HEK293 (cell line): ENCODE data around the gene CCDC87.

ENCODE experiments used
- CTCF ChIA-PET: fragments of 350-600 bp; formaldehyde crosslinking; extraction: SDS; loops from one replicate; lab custom pipeline; 2021; ENCODE audit warnings: antibody characterized with exemption; lab: Yijun Ruan, JAX
- POLR2A ChIA-PET: fragments of 300-600 bp; formaldehyde crosslinking; extraction: SDS; loops from one replicate; lab custom pipeline; 2020; ENCODE audit warnings: antibody characterized with exemption, inconsistent platforms; lab: Yijun Ruan, JAX
- H3K27ac ChIP-seq: fragments of 200-500 bp; sonication (Bioruptor generic); 2 replicates; pipeline ENCODE4 v1.5.1; 2014; ENCODE audit warnings: low read depth, low read length, control low read depth, inconsistent platforms; ENCODE audit errors: extremely low read depth
- H3K36me3 ChIP-seq, 2 experiments: fragments of 200-500 bp in 1 of 2; sonication (Bioruptor generic) in 1 of 2; 1 replicate in 1 of 2; 2 replicates in 1 of 2; pipeline ENCODE4 v1.5.1; 2014 to 2017; ENCODE audit warnings: inconsistent platforms in 2 of 2, low read length in 2 of 2; ENCODE audit not compliant: control insufficient read depth in 2 of 2, insufficient read depth in 1 of 2
- H3K4me1 ChIP-seq: fragments of 200-500 bp; sonication (Bioruptor generic); 2 replicates; pipeline ENCODE4 v1.5.1; 2014; ENCODE audit warnings: mild to moderate bottlenecking, low read length, inconsistent platforms; ENCODE audit not compliant: control insufficient read depth, insufficient read depth
- H3K4me3 ChIP-seq: 2 replicates; pipeline ENCODE4 v1.5.1; 2011; ENCODE audit warnings: low read depth, mild to moderate bottlenecking, control low read depth, low read length, moderate library complexity
- H3K9me3 ChIP-seq: fragments of 200-500 bp; sonication (Bioruptor generic); 2 replicates; pipeline ENCODE4 v1.5.1; 2014; ENCODE audit warnings: low read depth, low read length, inconsistent platforms; ENCODE audit not compliant: control insufficient read depth, insufficient read depth
- CTCF ChIP-seq: fragments of 450-650 bp; formaldehyde crosslinking; IDR thresholded peaks from 2 replicates; pipeline ENCODE4 v1.5.1; 2016; ENCODE audit warnings: missing biosample characterization, missing genetic modification characterization
- EGR2 ChIP-seq: fragments of 450-650 bp; formaldehyde crosslinking; IDR thresholded peaks from 2 replicates; pipeline ENCODE4 v1.5.1; 2016; ENCODE audit warnings: low read depth, missing biosample characterization, missing genetic modification characterization
- HOXC10 ChIP-seq: sonication (generic); formaldehyde crosslinking; IDR thresholded peaks from 2 replicates; pipeline ENCODE4 v1.8.1; 2023; ENCODE audit warnings: mild to moderate bottlenecking, missing genetic modification reagents
- IKZF3 ChIP-seq: fragments of 450-650 bp; IDR thresholded peaks from 2 replicates; pipeline ENCODE4 v1.5.0; 2018; ENCODE audit warnings: missing biosample characterization, mild to moderate bottlenecking, missing genetic modification characterization, moderate library complexity
- KLF17 ChIP-seq: fragments of 450-650 bp; formaldehyde crosslinking; IDR thresholded peaks from 2 replicates; pipeline ENCODE4 v1.5.1; 2016; ENCODE audit warnings: missing biosample characterization, missing genetic modification characterization
- MZF1 ChIP-seq: fragments of 450-650 bp; formaldehyde crosslinking; IDR thresholded peaks from 2 replicates; pipeline ENCODE4 v1.5.1; 2017; ENCODE audit warnings: missing biosample characterization, missing genetic modification characterization, borderline replicate concordance
- YY1 ChIP-seq: fragments of 450-650 bp; formaldehyde crosslinking; IDR thresholded peaks from 2 replicates; pipeline ENCODE4 v1.5.1; 2018; ENCODE audit warnings: missing biosample characterization, missing genetic modification characterization
- ZBTB21 ChIP-seq: fragments of 450-650 bp; formaldehyde crosslinking; IDR thresholded peaks from 2 replicates; pipeline ENCODE4 v1.5.1; 2017; ENCODE audit warnings: missing biosample characterization, missing genetic modification characterization
- ZBTB44 ChIP-seq: fragments of 450-650 bp; IDR thresholded peaks from 2 replicates; pipeline ENCODE4 v1.5.1; 2018; ENCODE audit warnings: missing biosample characterization, mild to moderate bottlenecking, missing genetic modification characterization
- ZBTB6 ChIP-seq: fragments of 450-650 bp; formaldehyde crosslinking; IDR thresholded peaks from 2 replicates; pipeline ENCODE4 v1.5.1; 2017; ENCODE audit warnings: missing biosample characterization, missing genetic modification characterization
- ZNF132 ChIP-seq: fragments of 450-650 bp; formaldehyde crosslinking; IDR thresholded peaks from 2 replicates; pipeline ENCODE4 v1.5.1; 2017; ENCODE audit warnings: missing biosample characterization, missing genetic modification characterization, borderline replicate concordance
- ZNF138 ChIP-seq: fragments of 450-650 bp; formaldehyde crosslinking; IDR thresholded peaks from 2 replicates; pipeline ENCODE4 v1.5.1; 2016; ENCODE audit warnings: missing biosample characterization, missing genetic modification characterization, borderline replicate concordance
- ZNF174 ChIP-seq: fragments of 450-650 bp; formaldehyde crosslinking; IDR thresholded peaks from 2 replicates; pipeline ENCODE4 v1.5.0; 2017; ENCODE audit warnings: missing biosample characterization, mild to moderate bottlenecking, missing genetic modification characterization
- ZNF202 ChIP-seq: fragments of 450-650 bp; formaldehyde crosslinking; IDR thresholded peaks from 2 replicates; pipeline ENCODE4 v1.5.1; 2016; ENCODE audit warnings: missing biosample characterization, missing genetic modification characterization, borderline replicate concordance
- ZNF335 ChIP-seq: fragments of 450-650 bp; formaldehyde crosslinking; conservative IDR thresholded peaks from 2 replicates; pipeline ENCODE4 v1.5.1; 2016; ENCODE audit warnings: missing biosample characterization, missing genetic modification characterization
- ZNF398 ChIP-seq: fragments of 450-650 bp; formaldehyde crosslinking; IDR thresholded peaks from 2 replicates; pipeline ENCODE4 v1.5.1; 2017; ENCODE audit warnings: missing biosample characterization, missing genetic modification characterization
- ZNF561 ChIP-seq: fragments of 450-650 bp; IDR thresholded peaks from 2 replicates; pipeline ENCODE4 v1.5.1; 2018; ENCODE audit warnings: missing biosample characterization, missing genetic modification characterization, borderline replicate concordance
- ZNF610 ChIP-seq: fragments of 450-650 bp; formaldehyde crosslinking; IDR thresholded peaks from 2 replicates; pipeline ENCODE4 v1.5.1; 2016; ENCODE audit warnings: missing biosample characterization, missing genetic modification characterization, borderline replicate concordance
- ZNF692 ChIP-seq: fragments of 450-650 bp; formaldehyde crosslinking; IDR thresholded peaks from 2 replicates; pipeline ENCODE4 v1.5.1; 2016; ENCODE audit warnings: missing biosample characterization, missing genetic modification characterization
- ZNF792 ChIP-seq: fragments of 450-650 bp; formaldehyde crosslinking; IDR thresholded peaks from 2 replicates; pipeline ENCODE4 v1.5.1; 2016; ENCODE audit warnings: missing biosample characterization, missing genetic modification characterization

The CCDC87 gene

GRCh38 chr11:66591175-66591574 lies 1.7 kb downstream of the CCDC87 start:
- ChIA-PET POLR2A (interaction anchor here (3.2 kb wide), 1 partner anchor 26 kb away, joined by 28 read pairs; the partner anchor contains the start of gene RBM14), CTCF (interaction anchor here (1.8 to 4.5 kb wide), 2 partner anchors 11 to 243 kb away, joined by 4 to 49 read pairs; no protein-coding TSS in a partner anchor)
- H3K4me1 ChIP-seq, result no peaks in the 10 kb centered on the region
- H3K36me3 ChIP-seq, result peaks cover 0 to 8% of the 10 kb centered on the region in 2 experiments; a peak in 2 of 3 replicates
- H3K4me3 ChIP-seq, result no peak overlapping the region
- no peaks in the 10 kb centered on the region for H3K9me3 ChIP-seq
- TF ChIP-seq YY1 (tag by site-specific recombination) (no peak), IKZF3 (tag by site-specific recombination) (no peak), ZBTB44 (tag by site-specific recombination) (no peak), CTCF (no peak), ZNF174 (tag by site-specific recombination) (no peak), ZNF792 (tag by site-specific recombination) (no peak), ZNF132 (tag by site-specific recombination) (no peak), ZBTB21 (no peak), MZF1 (tag by site-specific recombination) (no peak), ZBTB6 (tag by site-specific recombination) (no peak), ZNF610 (tag by site-specific recombination) (no peak), ZNF335 (tag by site-specific recombination) (no peak), EGR2 (no peak), ZNF202 (tag by site-specific recombination) (no peak), ZNF398 (no peak)
- no peak overlapping the region for H3K27ac ChIP-seq

- no peak overlapping the region for H3K27ac ChIP-seq
- ChIA-PET POLR2A (interaction anchor here (0.7 to 3.2 kb wide), 2 partner anchors 27 to 33 kb away, joined by 4 to 28 read pairs; partner anchors contain the start of gene RBM14), CTCF (interaction anchor here (0.6 to 4.5 kb wide), 4 partner anchors 10 to 329 kb away, joined by 3 to 49 read pairs (median 4); no protein-coding TSS in a partner anchor)
- no peaks in the 10 kb centered on the region for H3K4me1 ChIP-seq
- H3K9me3 ChIP-seq, result no peaks in the 10 kb centered on the region
- H3K36me3 ChIP-seq, result peaks cover 0 to 4% of the 10 kb centered on the region in 2 experiments; a peak in 1 of 3 replicates
- H3K4me3 ChIP-seq, result no peak overlapping the region
- no peak for TF ChIP-seq ZNF692 (tag by site-specific recombination)
- TF ChIP-seq ZNF561 (tag by site-specific recombination), result no peak
- no peak for TF ChIP-seq HOXC10 (CRISPR knock-in tag)
- no peak for TF ChIP-seq ZNF132 (tag by site-specific recombination)
- no peak for TF ChIP-seq KLF17 (tag by site-specific recombination)
- TF ChIP-seq ZNF138, result no peak
- TF ChIP-seq ZBTB6 (tag by site-specific recombination), result no peak
These were observed 2.7 kb downstream of the CCDC87 start for GRCh38 chr11:66589996-66590675.
